Fibroblast of the aortic adventitia (primary cell): Measurements from ENCODE around the gene CUBN. TPM values are rescaled to one million over a fixed set of nuclear protein-coding genes. Genes with fewer than 3 reads are reported as not detected.

ENCODE experiments used
- DNase-seq: peaks from one replicate; pipeline ENCODE4 v3.0.0-alpha.2; 2010; ENCODE audit warnings: low read depth
- H3K4me3 ChIP-seq: 2 replicates; pipeline ENCODE4 v1.5.1; 2011; ENCODE audit warnings: low read depth, mild to moderate bottlenecking, control low read depth, low read length, moderate library complexity
- CTCF ChIP-seq: IDR thresholded peaks from 2 replicates; pipeline ENCODE4 v1.5.1; 2011; ENCODE audit warnings: mild to moderate bottlenecking, low read length, control low read depth, inconsistent platforms; ENCODE audit not compliant: insufficient read depth
- total RNA-seq: library from RNA; depleted of rRNA; stranded (reverse); fragments of >200 nt; gene quantifications from 2 replicates; pipeline ENCODE4 v1.2.3, GENCODE V29; 2012; ENCODE audit warnings: low replicate concordance

Gene CUBN
- total RNA-seq, 1 donor = 4.2 TPM

- no peak for TF ChIP-seq CTCF
- H3K4me3 ChIP-seq = peak overlapping the region; percentile 31
- DNase-seq = peak; percentile 95
These were observed 99.9 kb downstream of the CUBN start for GRCh38 chr10:17029581-17030271.

- no peak overlapping the region for H3K4me3 ChIP-seq
- no peak for TF ChIP-seq CTCF
- no peak for DNase-seq
These were observed 100.4 kb downstream of the CUBN start for GRCh38 chr10:17029239-17029580.

DNA sequence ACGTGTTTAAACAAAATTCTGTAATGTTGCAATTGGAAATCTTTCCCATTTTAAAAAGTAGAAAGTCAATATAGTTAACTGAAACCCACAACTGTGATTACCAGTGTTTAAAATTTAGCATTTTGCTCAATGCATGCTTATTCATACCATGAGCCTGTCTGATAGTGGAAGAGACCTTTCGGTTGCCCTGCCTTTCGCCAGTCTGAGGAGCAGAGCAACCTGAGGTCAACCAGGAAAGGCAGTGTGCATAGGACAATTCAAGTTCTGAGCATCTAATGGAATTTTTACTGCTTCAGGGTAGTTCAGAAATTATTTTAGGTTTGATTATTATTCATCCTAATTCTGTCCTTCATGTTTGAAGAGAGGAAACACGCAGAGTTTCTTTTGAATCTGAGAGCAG, 100.8 kb downstream of the CUBN start:
- no peak overlapping the region for H3K4me3 ChIP-seq
- TF ChIP-seq CTCF = no peak
- DNase-seq = no peak

- no peak for TF ChIP-seq CTCF
- peak; percentile 56 for DNase-seq
- no peak overlapping the region for H3K4me3 ChIP-seq
These were observed 102.7 kb downstream of the CUBN start for GRCh38 chr10:17026686-17027485.

- no peak for TF ChIP-seq CTCF
- H3K4me3 ChIP-seq = peak overlapping the region; percentile 26
These were observed 103.9 kb downstream of the CUBN start for GRCh38 chr10:17025444-17026295.

GRCh38 chr10:17024461-17024860, 105.2 kb downstream of the CUBN start:
- no peak for TF ChIP-seq CTCF
- no peak for DNase-seq
- no peak overlapping the region for H3K4me3 ChIP-seq

More at GRCh38 chr10:17025444-17026295, 103.9 kb downstream of the CUBN start:
- peak; percentile 99 for DNase-seq
